IMR-90 (cell line): Measurements from ENCODE around the gene FAM43B. TPM values are rescaled to one million over a fixed set of nuclear protein-coding genes. Genes with fewer than 3 reads are reported as not detected.

ENCODE experiments used
- ATAC-seq: fragments of 200-7000 bp; cut with Tn5 transposase; 2 replicates; pipeline ENCODE4 v1.9.1; 2020; ENCODE audit warnings: low read depth, mild to moderate bottlenecking, moderate library complexity
- BruUV-seq: library from RNA; stranded (reverse); fragments of 400-500 nt; replicated peaks from 2 replicates; lab custom pipeline; 2021; lab: Mats Ljungman, UMichigan
- CTCF ChIA-PET: fragments of 300-600 bp; formaldehyde crosslinking; extraction: SDS; loops from one replicate; lab custom pipeline; 2021; ENCODE audit warnings: antibody characterized with exemption; lab: Yijun Ruan, JAX
- POLR2A ChIA-PET: fragments of 300-600 bp; sonication (Branson Sonifier 250); formaldehyde crosslinking; loops from one replicate; lab custom pipeline; 2022; ENCODE audit warnings: antibody characterized with exemption; ENCODE audit not compliant: unreplicated experiment; lab: Charles Lee
- DNase-seq: peaks from one replicate; pipeline ENCODE4 v3.0.0; 2013
- H2AFZ ChIP-seq: replicated peaks from 2 replicates; pipeline ENCODE3; 2013; ENCODE audit warnings: low read length, mild to moderate bottlenecking; ENCODE audit not compliant: poor library complexity
- H2AK5ac ChIP-seq: 2 replicates; pipeline ENCODE4 v1.6.1; 2013; ENCODE audit warnings: low read depth, low read length, inconsistent platforms
- H2AK9ac ChIP-seq: replicated peaks from 2 replicates; pipeline ENCODE3; 2013; ENCODE audit warnings: mild to moderate bottlenecking, low read depth, low read length, moderate library complexity; ENCODE audit not compliant: poor library complexity
- H2BK120ac ChIP-seq: 2 replicates; pipeline ENCODE4 v1.6.1; 2013; ENCODE audit warnings: low read depth, low read length, inconsistent platforms
- H2BK15ac ChIP-seq: 3 replicates; pipeline ENCODE4 v1.6.1; 2013; ENCODE audit warnings: low read depth, low read length, inconsistent platforms
- H2BK20ac ChIP-seq: 2 replicates; pipeline ENCODE4 v1.6.1; 2013; ENCODE audit warnings: low read depth, mild to moderate bottlenecking, inconsistent platforms, low read length, moderate library complexity
- H2BK5ac ChIP-seq: 2 replicates; pipeline ENCODE4 v1.6.1; 2013; ENCODE audit warnings: mild to moderate bottlenecking, low read depth, low read length, inconsistent platforms; ENCODE audit not compliant: poor library complexity, severe bottlenecking
- H3K14ac ChIP-seq: replicated peaks from 2 replicates; pipeline ENCODE4 v1.6.1; 2013; ENCODE audit warnings: low read depth, low read length, inconsistent platforms
- H3K18ac ChIP-seq: 2 replicates; pipeline ENCODE4 v1.6.1; 2013; ENCODE audit warnings: low read depth, low read length, control low read depth
- H3K23ac ChIP-seq: 2 replicates; pipeline ENCODE4 v1.6.1; 2013; ENCODE audit warnings: low read depth, low read length, inconsistent platforms
- H3K27ac ChIP-seq: 2 replicates; pipeline ENCODE4 v1.5.1; 2013; ENCODE audit warnings: mild to moderate bottlenecking, control low read depth, low read length; ENCODE audit not compliant: insufficient read depth
- H3K27me3 ChIP-seq: 2 replicates; pipeline ENCODE4 v1.6.1; 2013; ENCODE audit warnings: low read length; ENCODE audit not compliant: control insufficient read depth, insufficient read depth
- H3K36me3 ChIP-seq: 2 replicates; pipeline ENCODE4 v1.6.1; 2013; ENCODE audit warnings: low read length, mixed read lengths; ENCODE audit not compliant: control insufficient read depth, insufficient read depth
- H3K4ac ChIP-seq: 2 replicates; pipeline ENCODE4 v1.6.1; 2013; ENCODE audit warnings: low read depth, low read length, inconsistent platforms
- H3K4me1 ChIP-seq: 2 replicates; pipeline ENCODE4 v1.6.1; 2013; ENCODE audit warnings: low read length, mixed read lengths; ENCODE audit not compliant: control insufficient read depth, insufficient read depth
- H3K4me2 ChIP-seq: 2 replicates; pipeline ENCODE4 v1.6.1; 2013; ENCODE audit warnings: low read depth, mild to moderate bottlenecking, control low read depth, low read length, moderate library complexity
- H3K4me3 ChIP-seq: 2 replicates; pipeline ENCODE4 v1.5.1; 2013; ENCODE audit warnings: low read depth, mild to moderate bottlenecking, control low read depth, low read length, moderate library complexity; ENCODE audit not compliant: insufficient read depth
- H3K56ac ChIP-seq: 2 replicates; pipeline ENCODE4 v1.6.1; 2013; ENCODE audit warnings: low read length, inconsistent platforms; ENCODE audit not compliant: insufficient read depth; ENCODE audit errors: extremely low read depth
- H3K79me1 ChIP-seq, 2 experiments: 2 replicates each; pipeline ENCODE4 v1.6.1; 2013; ENCODE audit warnings: low read length in 2 of 2, inconsistent platforms in 1 of 2, low read depth in 1 of 2
- H3K9ac ChIP-seq: 2 replicates; pipeline ENCODE4 v1.6.1; 2013; ENCODE audit warnings: low read depth, low read length, control low read depth
- H3K9me1 ChIP-seq: 2 replicates; pipeline ENCODE4 v1.6.1; 2013; ENCODE audit warnings: low read length, inconsistent platforms; ENCODE audit not compliant: insufficient read depth
- H3K9me3 ChIP-seq: 2 replicates; pipeline ENCODE4 v1.6.1; 2013; ENCODE audit warnings: low read length; ENCODE audit not compliant: control insufficient read depth, insufficient read depth
- H4K20me1 ChIP-seq: 2 replicates; pipeline ENCODE4 v1.6.1; 2013; ENCODE audit warnings: low read length, inconsistent platforms; ENCODE audit not compliant: insufficient read depth
- H4K5ac ChIP-seq: 2 replicates; pipeline ENCODE4 v1.6.1; 2013; ENCODE audit warnings: mild to moderate bottlenecking, low read depth, low read length, control low read depth
- H4K8ac ChIP-seq, 2 experiments: 2 replicates each; pipeline ENCODE4 v1.6.1; 2013; ENCODE audit warnings: low read depth in 2 of 2, low read length in 2 of 2, control low read depth in 1 of 2, inconsistent platforms in 1 of 2
- H4K91ac ChIP-seq: 2 replicates; pipeline ENCODE4 v1.6.1; 2013; ENCODE audit warnings: low read depth, low read length, inconsistent platforms; ENCODE audit not compliant: insufficient read depth
- BHLHE40 ChIP-seq: fragments of 150-350 bp; IDR thresholded peaks from 2 replicates; pipeline ENCODE4 v1.6.1; 2016; ENCODE audit warnings: mild to moderate bottlenecking, low read depth, low read length
- CEBPB ChIP-seq: IDR thresholded peaks from 2 replicates; pipeline ENCODE4 v1.6.1; 2012; ENCODE audit warnings: low read depth, low read length, improper control_type of control experiment
- CHD1 ChIP-seq: IDR thresholded peaks from 2 replicates; pipeline ENCODE4 v1.6.1; 2012; ENCODE audit warnings: low read depth, low read length, improper control_type of control experiment
- ELK1 ChIP-seq: fragments of 150-350 bp; IDR thresholded peaks from 2 replicates; pipeline ENCODE4 v1.6.1; 2016; ENCODE audit warnings: low read depth, mild to moderate bottlenecking, low read length, moderate library complexity, borderline replicate concordance
- FOS ChIP-seq: fragments of 150-350 bp; IDR thresholded peaks from 2 replicates; pipeline ENCODE4 v1.6.1; 2016; ENCODE audit warnings: low read depth, low read length
- MAFK ChIP-seq: IDR thresholded peaks from 2 replicates; pipeline ENCODE4 v1.6.1; 2012; ENCODE audit warnings: low read depth, low read length, improper control_type of control experiment
- MAZ ChIP-seq: IDR thresholded peaks from 2 replicates; pipeline ENCODE4 v1.6.1; 2012; ENCODE audit warnings: low read depth, mild to moderate bottlenecking, low read length, improper control_type of control experiment, moderate library complexity, borderline replicate concordance
- NFE2L2 ChIP-seq: fragments of 150-350 bp; IDR thresholded peaks from 2 replicates; pipeline ENCODE4 v1.6.1; 2016; ENCODE audit warnings: low read depth, mild to moderate bottlenecking, low read length
- POLR2A ChIP-seq: IDR thresholded peaks from 2 replicates; pipeline ENCODE4 v1.6.1; 2012; ENCODE audit warnings: mild to moderate bottlenecking, low read depth, low read length
- RAD21 ChIP-seq: IDR thresholded peaks from 2 replicates; pipeline ENCODE4 v1.6.1; 2012; ENCODE audit warnings: low read length, improper control_type of control experiment
- RCOR1 ChIP-seq: IDR thresholded peaks from 2 replicates; pipeline ENCODE4 v1.6.1; 2012; ENCODE audit warnings: mild to moderate bottlenecking, low read length, improper control_type of control experiment; ENCODE audit not compliant: insufficient replicate concordance
- RFX5 ChIP-seq: IDR thresholded peaks from 2 replicates; pipeline ENCODE4 v1.8.0; 2012; ENCODE audit warnings: low read depth, mild to moderate bottlenecking, low read length, moderate library complexity
- SMC3 ChIP-seq: fragments of 150-350 bp; IDR thresholded peaks from 2 replicates; pipeline ENCODE4 v1.6.1; 2016; ENCODE audit warnings: low read depth, mild to moderate bottlenecking, antibody characterized with exemption, low read length, moderate library complexity
- USF2 ChIP-seq: fragments of 150-350 bp; IDR thresholded peaks from 2 replicates; pipeline ENCODE4 v1.6.1; 2017; ENCODE audit warnings: mild to moderate bottlenecking, antibody characterized with exemption, low read length, low read depth
- WGBS, 2 experiments: methylation state at CpG; one replicate each; pipeline versions ENCODE4 v1.1.5 to v1.1.7; 2013; ENCODE audit warnings: missing lambda C conversion rate in 2 of 2; ENCODE audit not compliant: insufficient read length in 1 of 2; ENCODE audit errors: extremely low coverage in 2 of 2; 5-methylcytosine and 5-hydroxymethylcytosine counted together
- dilution Hi-C: fragments of 300-500 bp; cut with HindIII; formaldehyde crosslinking; loops from one replicate; pipeline ENCODE4 v1.14.3; 2018; ENCODE audit warnings: low sequenced_read_pairs; ENCODE audit not compliant: unreplicated experiment
- in situ Hi-C: fragments of 300-500 bp; cut with MboI; formaldehyde crosslinking; loops from 3 replicates; pipeline ENCODE4 v1.14.3; 2019; ENCODE audit warnings: low sequenced_read_pairs, inconsistent platforms, mixed read lengths
- intact Hi-C: fragments of 100-400 bp; cut with micrococcal nuclease; formaldehyde crosslinking; loops from 2 replicates; pipeline ENCODE4 v1.10.0; 2022
- polyA plus RNA-seq, 3 experiments: library from polyadenylated mRNA; depleted of rRNA; stranded (reverse); fragments of >200 nt; gene quantifications; 2 replicates each; pipeline ENCODE4 v1.2.3, GENCODE V29; 2012; ENCODE audit warnings: low replicate concordance in 1 of 3
- total RNA-seq: library from RNA; depleted of rRNA; stranded (reverse); fragments of >200 nt; gene quantifications from 2 replicates; pipeline ENCODE4 v1.2.3, GENCODE V29; 2012
- TF ChIP-seq, protein P1 (sequence below): conservative IDR thresholded peaks from 2 replicates; pipeline ENCODE4 v1.5.1; 2012; ENCODE audit warnings: mild to moderate bottlenecking, low read depth, low read length, improper control_type of control experiment

Gene FAM43B
- total and polyA plus RNA-seq, 2 of the 4 experiments (the other 2 are of a cell fraction), result 0.05 TPM; not detected in 1

GRCh38 chr1:20588634-20589225 lies 36.4 kb downstream of the FAM43B start, which contains the start of gene CDA:
Gene CDA (plus strand): TSS chr1:20589097. CDS start chr1:20589130, 33 bp downstream.
- Histone ChIP-seq H3K56ac (no peak within 1 kb of the TSS), H3K18ac (peak within 1 kb of the TSS; percentile 85), H3K23ac (peak within 1 kb of the TSS; percentile 69), H3K79me1 (no peaks in the 10 kb centered on the region), H2AK5ac (peak within 1 kb of the TSS; percentile 86; the same call in 1 of the 2 replicates), H3K14ac (peak within 1 kb of the TSS; percentile 58), H4K8ac (peak within 1 kb of the TSS; percentile 53 to 79), H3K9me3 (0 out of 2 replicates have a peak, but pooled peaks cover 2% of the 10 kb centered on the region), H2BK15ac (peak within 1 kb of the TSS; percentile 79; the same call in 2 of the 3 replicates), H3K4me1 (peaks cover 17% of the 10 kb centered on the region), H3K4ac (peak within 1 kb of the TSS; percentile 82), H2BK5ac (peak within 1 kb of the TSS; percentile 31), H3K36me3 (no peaks in the 10 kb centered on the region), H3K4me3 (no peak within 1 kb of the TSS), H2BK120ac (peak within 1 kb of the TSS; percentile 72), H3K27me3 (peaks cover 4% of the 10 kb centered on the region; the same call in 1 of the 2 replicates), H2AFZ (peak within 1 kb of the TSS; percentile 91), H2BK20ac (peak within 1 kb of the TSS; percentile 32), H4K5ac (peak within 1 kb of the TSS; percentile 65), H4K20me1 (no peaks in the 10 kb centered on the region), H3K9ac (peak within 1 kb of the TSS; percentile 17), H3K4me2 (peak within 1 kb of the TSS; percentile 73), H3K27ac (peak within 1 kb of the TSS; percentile 60), H3K9me1 (0 out of 2 replicates have a peak, but pooled peaks cover 3% of the 10 kb centered on the region), H4K91ac (peak within 1 kb of the TSS; percentile 73), H2AK9ac (peak within 1 kb of the TSS; percentile 70)
- BruUV-seq, result no TSS peak
- ChIA-PET CTCF (interaction anchor here (1.6 to 3.5 kb wide), 2 partner anchors 13 to 45 kb away, joined by 4 to 18 read pairs; no protein-coding TSS in a partner anchor), POLR2A (no interaction called here)
- dilution Hi-C loops (no loop called here), intact Hi-C loops (no loop called here), in situ Hi-C loops (no loop called here)
- DNase-seq (no peak), ATAC-seq (no peak)
- no CpG with 5 or more reads among the region's 11 CpGs for WGBS, 2 experiments
- TF ChIP-seq MAZ, result no peak
- TF ChIP-seq, protein P1, sequence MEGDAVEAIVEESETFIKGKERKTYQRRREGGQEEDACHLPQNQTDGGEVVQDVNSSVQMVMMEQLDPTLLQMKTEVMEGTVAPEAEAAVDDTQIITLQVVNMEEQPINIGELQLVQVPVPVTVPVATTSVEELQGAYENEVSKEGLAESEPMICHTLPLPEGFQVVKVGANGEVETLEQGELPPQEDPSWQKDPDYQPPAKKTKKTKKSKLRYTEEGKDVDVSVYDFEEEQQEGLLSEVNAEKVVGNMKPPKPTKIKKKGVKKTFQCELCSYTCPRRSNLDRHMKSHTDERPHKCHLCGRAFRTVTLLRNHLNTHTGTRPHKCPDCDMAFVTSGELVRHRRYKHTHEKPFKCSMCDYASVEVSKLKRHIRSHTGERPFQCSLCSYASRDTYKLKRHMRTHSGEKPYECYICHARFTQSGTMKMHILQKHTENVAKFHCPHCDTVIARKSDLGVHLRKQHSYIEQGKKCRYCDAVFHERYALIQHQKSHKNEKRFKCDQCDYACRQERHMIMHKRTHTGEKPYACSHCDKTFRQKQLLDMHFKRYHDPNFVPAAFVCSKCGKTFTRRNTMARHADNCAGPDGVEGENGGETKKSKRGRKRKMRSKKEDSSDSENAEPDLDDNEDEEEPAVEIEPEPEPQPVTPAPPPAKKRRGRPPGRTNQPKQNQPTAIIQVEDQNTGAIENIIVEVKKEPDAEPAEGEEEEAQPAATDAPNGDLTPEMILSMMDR, result no peak
- no peak for TF ChIP-seq USF2
- no peak for TF ChIP-seq RCOR1
- TF ChIP-seq CEBPB, result no peak
- no peak for TF ChIP-seq POLR2A
- TF ChIP-seq RAD21, result no peak
- no peak for TF ChIP-seq NFE2L2
- TF ChIP-seq ELK1, result no peak
- no peak for TF ChIP-seq BHLHE40
- no peak for TF ChIP-seq RFX5
- TF ChIP-seq FOS, result no peak
- no peak for TF ChIP-seq CHD1
- no peak for TF ChIP-seq MAFK
- TF ChIP-seq SMC3, result no peak
